ENCODE results near the gene CALR3.

DNA sequence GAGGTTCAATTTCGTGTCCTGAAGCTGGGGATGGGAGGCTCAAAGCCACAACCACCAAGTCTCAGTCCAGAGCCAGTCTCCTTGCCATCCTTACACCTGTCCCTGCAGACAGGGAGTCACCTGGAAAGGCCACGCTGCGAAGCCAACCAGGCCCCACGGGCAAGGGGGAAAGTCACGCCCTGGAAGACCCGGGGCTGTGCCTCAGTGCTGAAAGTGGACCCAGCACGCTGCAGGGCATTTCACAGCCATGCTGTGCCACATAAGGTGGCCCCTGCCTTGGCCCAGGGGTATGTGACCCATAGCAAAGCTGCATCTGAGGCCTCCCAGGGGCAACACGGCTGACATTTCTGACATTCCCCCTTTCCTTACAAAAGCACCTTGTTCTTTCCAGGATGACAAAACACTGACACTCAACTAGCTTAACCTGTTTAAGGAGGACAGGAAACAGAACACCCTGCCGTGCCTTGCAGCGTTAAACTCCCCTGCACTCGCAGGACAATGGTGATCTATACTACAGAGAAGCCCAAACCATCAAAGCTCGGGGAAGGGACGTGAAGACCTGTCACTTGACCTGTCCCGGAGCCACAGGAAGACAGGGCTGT, 31.5 kb upstream of the CALR3 start:
- TF ChIP-seq, protein P1, sequence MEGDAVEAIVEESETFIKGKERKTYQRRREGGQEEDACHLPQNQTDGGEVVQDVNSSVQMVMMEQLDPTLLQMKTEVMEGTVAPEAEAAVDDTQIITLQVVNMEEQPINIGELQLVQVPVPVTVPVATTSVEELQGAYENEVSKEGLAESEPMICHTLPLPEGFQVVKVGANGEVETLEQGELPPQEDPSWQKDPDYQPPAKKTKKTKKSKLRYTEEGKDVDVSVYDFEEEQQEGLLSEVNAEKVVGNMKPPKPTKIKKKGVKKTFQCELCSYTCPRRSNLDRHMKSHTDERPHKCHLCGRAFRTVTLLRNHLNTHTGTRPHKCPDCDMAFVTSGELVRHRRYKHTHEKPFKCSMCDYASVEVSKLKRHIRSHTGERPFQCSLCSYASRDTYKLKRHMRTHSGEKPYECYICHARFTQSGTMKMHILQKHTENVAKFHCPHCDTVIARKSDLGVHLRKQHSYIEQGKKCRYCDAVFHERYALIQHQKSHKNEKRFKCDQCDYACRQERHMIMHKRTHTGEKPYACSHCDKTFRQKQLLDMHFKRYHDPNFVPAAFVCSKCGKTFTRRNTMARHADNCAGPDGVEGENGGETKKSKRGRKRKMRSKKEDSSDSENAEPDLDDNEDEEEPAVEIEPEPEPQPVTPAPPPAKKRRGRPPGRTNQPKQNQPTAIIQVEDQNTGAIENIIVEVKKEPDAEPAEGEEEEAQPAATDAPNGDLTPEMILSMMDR (IDR thresholded peaks at IDR 0.05; ENCODE audit: poor library complexity, severe bottlenecking) = no peak
- no peak for TF ChIP-seq EZH2 (IDR thresholded peaks at IDR 0.05; ENCODE audit: borderline replicate concordance, insufficient read depth, low read length, poor library complexity, severe bottlenecking)
- no peak for TF ChIP-seq EP300 (conservative IDR thresholded peaks at IDR 0.05; ENCODE audit: poor library complexity, severe bottlenecking)
- no peak for TF ChIP-seq POLR2AphosphoS5 (IDR thresholded peaks at IDR 0.05)
- no peak for TF ChIP-seq MXI1 (conservative IDR thresholded peaks at IDR 0.05; ENCODE audit: poor library complexity, severe bottlenecking)
- no peak for TF ChIP-seq TAF1 (IDR thresholded peaks at IDR 0.05; ENCODE audit: low read depth)

Measured in neural cell (in vitro differentiated cells).